Activated CD4-positive, alpha-beta T cell treated with anti-CD3 and anti-CD28 coated beads, Interleukin-2, amount 50 U/mL, for 1 hour (primary cell): Measurements from ENCODE around the gene ABCB1.
"Not testable (repeated sequence)": the region's sequence is repeated elsewhere in the genome, so short reads cannot be mapped to it uniquely, and the experiment has no call there.

ENCODE experiments used
- DNase-seq: peaks from one replicate; pipeline ENCODE4 v3.0.0-alpha.2; 2020

Gene ABCB1

DNA sequence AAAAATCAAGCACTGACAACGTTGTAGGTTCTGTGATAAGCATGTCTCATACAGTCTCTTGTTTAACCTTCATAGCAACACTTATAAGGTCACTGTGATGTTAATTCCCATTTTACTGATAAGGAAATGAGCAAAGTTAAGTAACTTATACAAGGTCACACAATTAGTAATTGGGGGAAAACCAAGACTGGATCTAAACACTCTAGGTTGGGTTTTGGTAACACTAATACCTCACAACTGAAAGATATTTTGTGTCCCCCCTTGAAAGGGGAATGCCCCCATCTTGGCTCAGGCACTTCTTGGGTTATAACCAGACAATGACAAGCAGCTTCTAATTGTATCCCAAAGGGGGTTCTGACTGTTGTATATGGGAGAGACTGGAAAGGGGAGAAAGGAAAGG lies 89.2 kb downstream of the ABCB1 start:
- DNase-seq: no peak

DNA sequence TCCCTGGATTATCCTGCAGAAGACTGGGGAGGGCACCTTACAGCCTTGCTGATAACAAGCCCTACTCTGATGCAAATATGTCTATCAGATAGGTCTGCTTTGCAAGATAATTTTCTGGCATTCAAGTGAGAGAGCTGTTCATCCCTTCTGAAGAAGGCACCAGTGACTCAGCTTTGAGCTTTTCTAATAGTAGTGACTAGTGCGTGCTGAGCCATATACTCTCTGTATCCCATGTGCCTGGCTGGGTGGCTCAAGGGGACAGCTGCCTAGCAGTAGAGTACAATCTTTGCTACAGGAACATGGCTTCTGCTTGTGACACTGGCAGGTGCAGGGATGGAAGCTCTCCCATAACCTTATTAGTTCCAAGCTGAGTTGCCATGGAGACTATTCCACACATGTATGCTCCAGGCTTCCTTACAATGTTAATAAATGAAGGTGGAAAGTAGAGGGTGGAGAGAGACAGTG lies 90.2 kb downstream of the ABCB1 start:
- no peak for DNase-seq

DNA sequence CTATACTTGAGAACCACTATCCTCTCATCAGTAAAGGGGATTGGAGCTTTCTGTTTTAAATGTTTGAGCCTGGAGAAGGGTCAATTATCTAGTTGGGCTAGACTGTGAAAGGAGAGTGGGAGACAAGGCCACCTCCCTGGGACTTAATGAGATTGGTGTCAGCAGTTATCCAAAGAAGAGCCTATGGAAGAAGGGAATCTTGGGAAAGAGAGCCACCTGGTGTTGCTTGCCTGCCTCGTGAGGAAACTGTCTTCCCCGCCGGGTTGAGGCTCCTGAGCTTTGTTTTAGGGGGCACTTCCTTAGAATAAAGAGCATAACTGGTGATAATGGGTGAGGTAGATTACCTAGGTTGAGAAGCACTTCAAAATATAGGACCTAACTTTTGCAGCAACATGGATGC lies 93.2 kb downstream of the ABCB1 start:
- no peak for DNase-seq

DNA sequence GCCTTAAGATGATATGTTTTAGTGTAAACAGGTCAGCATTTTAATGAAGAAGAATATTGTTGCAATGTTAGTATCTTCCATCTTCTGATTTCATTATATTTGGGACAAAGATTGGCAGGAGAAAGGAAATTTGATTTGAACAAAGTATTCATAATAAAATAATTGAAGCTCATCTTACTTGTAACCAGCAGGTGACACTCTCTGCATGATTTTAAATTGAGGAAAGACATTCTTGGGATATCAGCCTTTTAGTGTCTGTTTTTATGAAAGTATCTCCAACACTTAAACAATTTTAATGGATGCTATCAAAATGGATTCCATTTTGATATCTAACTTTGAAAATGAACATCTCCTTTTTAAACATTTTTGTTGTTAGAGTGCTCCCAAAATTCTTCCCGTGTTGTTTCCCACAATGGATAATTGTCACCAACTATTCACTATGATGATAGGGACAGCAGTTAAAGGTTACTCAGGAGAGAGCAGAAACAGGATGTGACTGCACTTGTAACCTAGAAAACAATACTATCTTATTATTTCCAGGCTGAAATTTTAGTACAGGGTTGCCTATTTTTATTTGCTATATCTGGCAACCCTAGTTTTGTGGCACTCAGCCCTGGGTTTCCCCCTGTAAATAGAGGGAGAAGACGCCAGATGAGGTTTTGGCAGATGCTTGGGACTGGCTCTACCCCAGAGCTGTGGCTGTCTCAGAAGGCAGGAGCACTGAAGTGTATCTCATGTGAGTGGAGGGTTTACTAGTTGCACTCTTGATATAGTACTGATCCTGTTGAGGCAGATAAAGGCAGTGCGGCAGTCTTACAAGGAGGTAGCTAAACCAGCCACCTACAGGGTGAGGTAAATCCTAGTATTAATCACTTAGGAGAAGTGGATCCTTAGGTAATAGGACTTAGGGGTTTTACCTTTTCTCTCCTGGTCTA lies 94.2 kb downstream of the ABCB1 start:
- DNase-seq: no peak

DNA sequence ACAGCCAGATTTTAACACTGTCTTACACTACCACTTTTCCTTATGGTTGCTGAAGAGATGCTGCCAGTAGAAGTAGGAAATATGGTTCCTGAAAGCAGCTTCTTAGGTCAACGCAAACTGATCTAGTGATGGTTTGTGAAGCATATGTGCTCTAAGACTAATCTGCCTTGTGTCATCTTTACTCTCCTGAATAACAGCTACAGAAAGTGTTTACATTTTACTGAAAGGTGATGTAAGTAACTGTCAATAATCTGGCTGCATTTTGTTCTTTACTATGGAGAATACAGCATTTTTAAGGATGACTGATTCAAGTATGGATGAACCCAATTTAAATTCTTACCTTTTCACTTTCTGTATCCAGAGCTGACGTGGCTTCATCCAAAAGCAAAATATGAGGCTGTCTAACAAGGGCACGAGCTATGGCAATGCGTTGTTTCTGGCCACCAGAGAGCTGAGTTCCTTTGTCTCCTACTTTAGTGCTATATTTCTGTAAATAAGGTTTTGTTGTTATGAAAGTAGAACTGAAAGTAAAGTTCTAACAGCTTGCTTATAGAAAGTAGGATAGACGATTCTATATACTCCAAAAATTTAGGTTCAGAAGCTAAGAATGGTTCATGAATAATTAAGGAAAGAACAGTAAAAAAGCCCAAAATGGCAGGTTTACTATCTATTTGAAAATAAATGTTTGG lies 95.0 kb downstream of the ABCB1 start:
- no peak for DNase-seq

DNA sequence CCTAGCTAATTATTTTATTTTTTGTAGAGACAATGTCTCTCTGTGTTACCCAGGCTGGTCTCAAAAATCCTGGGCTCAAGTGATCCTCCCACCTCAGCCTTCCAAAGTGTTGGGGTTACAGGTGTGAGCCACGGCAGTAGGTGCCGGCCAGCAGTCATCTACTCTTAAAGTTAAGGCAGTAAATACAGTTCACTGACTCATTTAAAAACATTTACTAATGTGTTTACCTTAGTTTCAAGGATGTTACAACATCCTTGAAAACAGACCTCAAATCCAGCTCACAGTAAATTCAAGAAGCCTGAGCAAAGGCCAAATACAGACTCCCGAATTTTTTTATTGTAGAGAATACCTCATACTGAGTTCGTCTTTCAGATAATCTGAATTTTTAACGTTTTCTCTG lies 95.6 kb downstream of the ABCB1 start:
- DNase-seq: no peak

DNA sequence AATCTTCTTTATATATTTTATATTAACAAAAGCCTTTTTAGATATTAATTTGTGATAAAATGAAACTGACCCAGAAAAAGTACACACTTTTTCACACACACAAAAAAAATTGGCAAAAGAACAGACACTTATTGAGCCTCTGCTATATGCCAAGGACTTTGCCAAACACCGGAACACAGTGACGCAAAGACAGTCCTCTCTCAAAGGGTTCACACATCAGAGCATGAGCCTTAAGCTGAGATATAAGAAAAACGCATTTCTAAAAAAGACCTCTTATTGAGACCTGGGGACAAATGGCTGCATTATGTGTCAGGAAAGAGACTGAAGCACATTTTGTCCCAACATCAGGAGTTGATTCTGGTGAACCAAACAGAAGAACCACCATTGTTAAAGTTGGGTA lies 101.2 kb downstream of the ABCB1 start:
- DNase-seq: no peak

DNA sequence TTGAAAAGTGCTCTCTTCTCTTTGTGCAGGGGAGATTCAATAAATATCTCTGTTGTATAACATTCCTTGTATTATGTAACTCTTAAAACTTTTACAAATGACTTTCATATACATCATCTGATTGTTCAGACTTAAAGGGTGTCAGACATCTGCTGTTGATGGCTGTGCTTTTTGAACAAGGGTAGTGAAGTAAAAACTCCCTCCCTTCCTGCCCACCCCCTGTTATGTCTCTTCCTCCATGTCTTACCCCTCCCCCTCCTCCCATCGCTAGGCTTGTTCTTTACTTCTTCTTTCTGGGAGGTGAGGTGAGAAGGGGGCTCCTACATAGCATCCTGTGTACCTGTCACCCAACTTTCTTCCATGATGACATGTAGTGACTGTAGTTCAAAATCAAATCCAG lies 101.8 kb downstream of the ABCB1 start:
- DNase-seq: no peak

DNA sequence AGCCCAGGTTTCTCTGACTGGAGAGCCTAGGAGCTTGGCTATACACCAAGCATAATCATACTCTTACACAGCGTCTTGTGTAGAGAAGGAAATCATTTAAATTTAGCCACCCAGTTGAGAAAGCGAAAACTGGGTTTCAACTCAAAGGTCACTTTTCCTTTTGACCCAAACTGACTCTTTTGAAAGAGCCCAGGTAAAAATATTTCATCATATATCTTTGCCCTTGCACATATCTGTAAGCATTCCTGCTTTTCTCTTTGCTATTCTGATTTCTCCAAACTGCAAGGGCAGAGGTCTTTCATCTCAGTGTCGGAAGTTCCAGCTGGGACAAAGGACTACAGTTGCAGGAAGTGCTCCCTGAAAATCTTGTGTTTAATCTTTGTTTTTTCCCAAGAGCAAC lies 103.2 kb downstream of the ABCB1 start:
- DNase-seq: no peak

DNA sequence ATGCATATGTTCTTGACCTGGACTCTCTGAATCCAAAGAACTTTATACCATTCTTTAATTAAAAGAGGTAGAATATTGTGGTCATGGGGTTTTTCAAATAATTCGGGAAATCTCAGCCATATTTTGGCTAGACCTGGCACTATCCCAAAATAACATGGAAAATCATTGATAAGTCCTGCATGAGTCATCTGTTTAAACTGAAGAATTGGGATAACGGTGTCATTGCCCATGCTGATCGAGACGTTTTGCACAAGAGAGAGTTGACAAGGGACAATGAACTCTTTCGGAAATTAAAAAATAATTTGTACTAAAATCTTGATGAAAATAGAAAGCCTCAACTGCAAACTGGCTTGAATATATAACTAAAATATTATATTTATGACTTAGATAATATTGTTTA lies 105.3 kb downstream of the ABCB1 start:
- no peak for DNase-seq

DNA sequence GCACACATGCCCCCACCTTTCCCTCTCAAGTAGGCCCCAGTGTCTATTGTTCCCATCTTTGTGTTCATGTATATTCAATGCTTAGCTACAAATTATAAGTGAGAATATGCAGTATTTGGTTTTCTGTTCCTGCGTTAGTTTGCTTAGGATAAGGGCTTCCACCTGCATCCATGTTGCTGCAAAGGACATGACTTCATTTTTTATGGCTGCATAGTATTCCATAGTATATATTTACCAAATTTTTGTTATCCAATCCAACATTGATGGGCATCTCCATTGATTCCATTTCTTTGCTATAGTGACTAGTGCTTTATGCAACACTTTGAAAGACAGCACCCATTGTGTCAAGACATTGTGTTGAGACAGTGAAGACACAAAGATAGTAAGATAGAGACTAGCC lies 106.2 kb downstream of the ABCB1 start:
- DNase-seq: no peak

DNA sequence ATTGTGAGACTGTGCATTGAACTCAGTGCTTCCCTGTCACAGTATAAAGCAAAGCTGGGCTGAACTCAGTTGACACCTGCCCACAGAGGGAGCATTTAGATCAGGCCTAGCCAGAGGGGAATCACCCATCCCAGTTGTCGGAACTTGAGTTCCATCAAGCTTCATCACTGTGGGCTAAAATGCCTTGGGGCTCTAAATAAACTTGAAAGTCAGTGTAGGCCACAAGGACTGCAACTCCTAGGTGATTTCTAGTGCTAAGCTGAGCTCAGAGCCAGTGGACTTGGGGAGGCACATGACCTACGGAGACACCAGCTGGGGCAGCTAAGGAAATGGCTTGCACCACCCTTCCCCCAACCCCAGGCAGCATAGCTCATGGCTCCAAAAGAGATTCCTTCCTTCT lies 117.6 kb downstream of the ABCB1 start:
- no peak for DNase-seq

DNA sequence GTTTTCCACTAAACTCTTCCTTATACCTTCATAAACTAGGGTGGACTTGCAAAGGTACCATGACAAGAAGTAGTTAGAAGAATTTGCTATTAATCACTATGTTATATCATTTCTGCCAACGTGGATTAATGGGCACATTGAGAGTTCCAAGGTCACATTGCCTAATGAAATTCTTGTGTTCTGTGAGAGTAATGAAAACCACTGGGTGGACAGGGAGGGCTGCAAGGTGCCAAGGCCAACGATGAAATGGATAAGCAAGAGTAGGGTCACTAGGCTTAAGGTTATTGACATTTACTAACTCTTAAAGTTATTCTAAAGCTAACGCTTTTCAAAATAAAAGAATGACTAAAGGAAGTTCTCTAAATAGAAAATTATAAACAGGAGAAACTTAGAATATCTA lies 118.6 kb downstream of the ABCB1 start:
- DNase-seq: no peak

DNA sequence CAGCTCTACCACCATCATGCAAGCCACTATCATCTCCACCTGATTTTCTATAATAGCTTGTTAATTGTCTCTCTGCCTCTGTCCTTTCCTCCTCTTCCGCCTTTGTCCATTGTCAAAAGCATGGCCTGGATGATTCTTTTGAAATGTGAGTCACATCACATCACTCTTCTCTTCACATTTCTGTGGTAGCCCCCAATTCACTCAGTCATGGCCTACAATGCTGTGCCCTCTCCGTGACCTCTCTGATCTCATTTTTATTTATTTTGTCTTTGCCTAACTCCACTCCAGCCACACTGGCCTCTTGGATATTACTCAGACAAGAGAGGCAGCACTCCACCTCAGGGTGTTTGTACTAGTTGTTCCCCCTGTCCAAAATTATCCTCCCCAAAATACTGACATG lies 120.3 kb downstream of the ABCB1 start:
- DNase-seq: no peak

DNA sequence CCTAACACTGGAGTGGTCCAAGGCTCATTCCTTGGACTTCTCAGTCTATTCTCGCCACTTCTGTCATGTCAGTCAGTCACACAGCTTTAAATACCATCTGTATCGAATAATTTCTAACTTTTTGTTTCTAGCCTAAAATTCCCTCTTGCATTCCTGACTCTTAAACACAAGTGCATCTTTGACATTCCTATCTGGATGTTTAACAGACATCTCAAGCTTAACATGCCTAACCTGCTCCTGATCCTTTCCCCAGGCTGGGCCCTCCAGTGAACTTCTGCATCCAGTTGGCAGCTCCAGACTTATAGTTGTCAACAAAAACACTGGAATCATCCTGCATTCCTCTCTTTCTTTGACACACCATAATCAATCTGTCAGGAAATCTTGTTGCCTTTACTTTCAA lies 120.7 kb downstream of the ABCB1 start:
- DNase-seq: no peak

DNA sequence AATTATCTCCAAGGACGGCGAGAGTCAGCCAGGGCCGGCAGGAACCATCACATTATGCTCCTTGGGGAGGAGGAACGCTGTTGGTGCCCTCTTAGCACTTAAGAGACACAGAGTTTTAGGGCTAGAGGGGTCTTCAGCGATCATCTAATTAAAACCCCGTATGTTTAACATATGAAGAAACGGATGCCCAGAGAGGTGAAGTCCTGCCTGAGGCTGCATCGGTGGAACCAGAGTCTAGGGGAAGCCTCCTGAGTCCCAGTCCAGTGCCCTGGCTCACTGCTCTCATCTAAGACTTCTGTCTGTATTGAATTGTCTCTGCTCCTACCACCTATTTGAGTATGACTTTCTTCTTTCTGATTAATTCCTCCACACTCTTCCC lies 124.5 kb downstream of the ABCB1 start:
- no peak for DNase-seq

DNA sequence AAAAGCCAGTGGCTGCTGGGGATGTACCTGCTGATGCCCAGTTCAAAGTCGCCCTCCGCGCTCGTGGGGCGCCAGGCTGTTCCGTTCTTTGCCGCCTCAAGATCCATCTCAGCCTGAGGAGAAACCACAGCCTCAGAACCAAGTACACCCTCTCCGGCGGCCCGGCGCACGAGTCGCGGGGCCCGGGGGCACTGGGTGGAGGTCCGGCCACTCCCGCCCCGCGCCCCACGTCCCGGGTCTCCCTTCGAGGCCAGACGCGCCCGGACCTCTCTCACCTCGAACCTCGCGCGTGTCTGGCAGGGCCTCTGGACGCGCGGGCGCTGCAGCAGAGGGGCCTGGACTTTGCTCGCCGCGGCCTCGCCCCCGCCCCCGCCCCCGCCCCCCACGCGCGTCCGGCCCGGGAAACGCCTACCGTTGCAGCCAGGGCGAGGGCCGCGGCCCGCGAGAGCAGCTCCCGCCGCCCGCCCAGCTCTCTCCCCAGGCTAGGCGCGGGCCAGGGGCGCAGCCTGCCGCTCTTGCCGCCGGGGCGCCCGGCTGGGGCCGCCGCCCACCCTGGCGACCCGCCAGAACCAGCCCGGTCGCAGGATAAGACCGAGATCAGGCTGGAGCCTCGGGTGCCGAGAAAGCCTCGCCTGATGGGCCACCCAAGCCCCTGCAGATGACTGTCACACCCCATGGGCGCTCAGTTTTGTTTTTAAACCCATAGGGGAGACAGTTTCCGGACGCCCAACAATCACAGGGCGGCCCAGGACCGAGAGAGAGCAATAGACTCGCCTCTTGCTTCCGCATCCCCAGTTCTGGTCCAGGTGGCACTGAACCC lies 125.1 kb downstream of the ABCB1 start, which contains the start of gene ABCB4:
Gene ABCB4, minus strand, starts transcription at position 322 of the 820 bp plus-strand sequence. Its CDS starts 215 bp downstream, at position 107.
- DNase-seq: no peak

DNA sequence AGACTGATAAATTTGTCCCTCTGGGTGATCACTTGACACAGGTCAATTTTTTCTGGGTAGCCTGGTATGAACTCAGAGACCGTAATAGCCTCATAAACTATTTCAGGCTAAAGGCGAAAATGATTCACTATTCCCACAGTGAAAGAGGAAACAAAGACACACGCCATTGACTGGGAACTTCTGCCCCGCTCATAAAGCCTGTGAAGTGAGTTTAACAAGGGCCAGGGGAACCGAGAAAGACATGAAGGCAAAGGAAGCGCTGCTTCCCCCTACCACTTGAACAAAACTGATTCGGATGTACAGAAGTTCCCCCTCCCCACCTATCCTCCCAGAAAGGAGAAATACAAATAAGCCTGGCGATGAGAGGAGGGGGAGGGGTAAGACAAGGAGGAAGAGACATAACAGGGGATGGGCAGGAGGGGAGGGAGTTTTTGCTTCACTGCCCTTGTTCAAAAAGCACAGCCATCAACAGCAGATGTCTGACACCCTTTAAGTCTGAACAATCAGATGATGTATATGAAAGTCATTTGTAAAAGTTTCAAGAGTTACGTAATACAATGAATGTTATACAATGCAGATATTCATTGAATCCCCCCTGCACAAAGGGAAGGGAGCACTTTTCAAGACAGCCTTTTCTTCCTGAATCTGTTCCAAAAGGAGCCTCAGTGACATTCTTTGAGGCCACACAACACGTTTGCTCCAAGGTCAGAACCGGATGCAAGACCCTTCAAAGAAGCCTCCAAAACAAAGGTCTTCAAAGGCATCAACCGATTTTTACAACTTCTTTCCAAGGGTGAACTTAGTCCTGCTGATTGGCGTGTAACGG lies 125.9 kb downstream of the ABCB1 start:
- DNase-seq: no peak

DNA sequence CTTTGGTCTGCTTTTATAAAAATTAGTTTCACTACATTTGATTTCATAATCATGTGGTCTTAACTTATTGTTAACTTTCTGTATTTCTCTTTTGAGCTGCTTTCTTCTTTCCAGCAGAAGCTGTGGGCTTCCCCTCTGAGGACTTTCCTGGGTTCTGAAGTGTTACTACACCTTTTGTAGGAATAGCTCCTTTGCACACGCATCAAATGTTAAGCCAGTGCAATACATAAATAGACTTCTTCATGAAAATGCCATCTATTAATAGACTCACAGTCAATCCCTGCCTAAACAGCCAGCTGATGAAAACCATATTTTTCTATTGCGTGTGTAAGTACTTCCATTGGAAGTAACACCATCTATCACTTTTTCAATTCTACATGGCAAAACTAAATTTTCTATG lies 126.7 kb downstream of the ABCB1 start:
- no peak for DNase-seq

DNA sequence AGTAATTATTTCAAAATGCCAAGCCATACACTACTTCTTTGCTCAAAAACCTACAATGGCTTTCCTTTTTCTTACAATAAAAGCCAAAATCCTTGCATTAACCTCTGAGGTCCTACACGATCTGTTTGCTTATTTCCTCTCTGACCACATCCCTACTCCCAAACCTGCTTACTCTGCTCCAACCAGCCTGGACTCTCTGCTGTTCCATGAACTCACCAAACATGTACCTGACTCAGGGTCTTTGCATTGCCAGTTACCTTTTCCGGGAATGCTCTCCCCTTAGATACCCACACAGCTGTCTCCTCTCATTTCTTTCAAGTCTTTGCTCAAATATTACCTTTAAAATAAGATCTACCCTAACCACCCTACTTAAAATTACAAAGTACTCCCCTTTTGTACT lies 127.5 kb downstream of the ABCB1 start:
- no peak for DNase-seq

DNA sequence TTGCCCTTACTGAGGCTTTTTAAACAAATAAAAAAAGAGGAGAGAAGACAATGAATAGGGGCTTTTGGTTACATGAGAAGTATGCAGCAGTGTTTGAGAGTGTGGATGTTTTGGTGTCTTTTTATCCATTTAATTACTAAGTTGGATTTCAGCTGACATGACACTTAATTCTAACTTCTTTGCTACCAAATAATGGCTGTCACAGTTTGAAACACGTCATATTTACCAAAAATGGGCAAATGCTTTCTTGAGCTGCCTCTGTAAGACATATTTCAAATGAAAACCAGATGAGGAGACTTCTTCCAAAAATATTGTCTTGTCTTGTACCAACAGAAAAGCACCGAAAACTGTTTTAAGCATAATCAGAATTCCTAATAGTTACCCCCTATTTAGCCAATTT lies 129.2 kb downstream of the ABCB1 start:
- DNase-seq: no peak

DNA sequence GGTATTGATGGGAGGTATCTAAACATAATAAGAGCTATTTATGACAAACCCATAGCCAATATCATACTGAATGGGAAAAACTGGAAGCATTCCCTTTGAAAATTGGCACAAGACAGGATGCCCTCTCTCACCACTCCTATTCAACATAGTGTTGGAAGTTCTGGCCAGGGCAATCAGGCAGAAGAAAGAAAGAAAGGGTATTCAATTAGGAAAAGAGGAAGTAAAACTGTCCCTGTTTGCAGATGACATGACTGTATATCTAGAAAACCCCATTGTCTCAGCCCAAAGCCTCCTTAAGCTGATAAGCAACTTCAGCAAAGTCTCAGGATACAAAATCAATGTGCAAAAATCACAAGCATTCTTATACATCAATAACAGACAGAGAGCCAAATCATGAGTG lies 131.5 kb downstream of the ABCB1 start:
- DNase-seq: not testable (repeated sequence)

DNA sequence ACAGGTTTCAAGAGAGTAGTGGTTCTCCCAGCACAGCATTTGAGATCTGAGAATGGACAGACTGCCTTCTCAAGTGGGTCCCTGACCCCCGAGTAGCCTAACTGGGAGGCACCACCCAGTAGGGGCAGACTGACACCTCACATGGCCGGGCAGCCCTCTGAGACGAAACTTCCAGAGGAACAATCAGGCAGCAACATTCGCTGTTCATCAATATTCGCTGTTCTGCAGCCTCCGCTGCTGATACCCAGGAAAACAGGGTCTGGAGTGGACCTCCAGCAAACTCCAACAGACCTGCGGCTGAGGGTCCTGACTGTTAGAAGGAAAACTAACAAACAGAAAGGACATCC lies 135.2 kb downstream of the ABCB1 start:
- not testable (repeated sequence) for DNase-seq
